WTC11 (cell line): ENCODE measurements around the gene ROBO1.

Experiments used
- CREM ChIP-seq: sonication (generic); formaldehyde crosslinking; IDR thresholded peaks from 2 replicates; pipeline ENCODE4 v1.8.1; 2022; ENCODE audit warnings: mild to moderate bottlenecking, missing genetic modification reagents, moderate library complexity
- ESRRA ChIP-seq: sonication (generic); formaldehyde crosslinking; IDR thresholded peaks from 2 replicates; pipeline ENCODE4 v1.8.1; 2022; ENCODE audit warnings: mild to moderate bottlenecking, missing genetic modification reagents, borderline replicate concordance
- GABPB1 ChIP-seq: sonication (generic); formaldehyde crosslinking; IDR thresholded peaks from 2 replicates; pipeline ENCODE4 v1.8.1; 2023; ENCODE audit warnings: mild to moderate bottlenecking, missing genetic modification reagents
- IRF2 ChIP-seq: sonication (generic); formaldehyde crosslinking; IDR thresholded peaks from 2 replicates; pipeline ENCODE4 v1.8.0; 2022; ENCODE audit warnings: low read depth, missing genetic modification reagents, borderline replicate concordance
- NR3C1 ChIP-seq: sonication (generic); formaldehyde crosslinking; conservative IDR thresholded peaks from 2 replicates; pipeline ENCODE4 v1.8.1; 2023; ENCODE audit warnings: low read depth, mild to moderate bottlenecking, missing genetic modification reagents
- TF ChIP-seq, protein P1 (sequence below): fragments of 200-600 bp; IDR thresholded peaks from 2 replicates; pipeline ENCODE4 v1.8.0; 2022; ENCODE audit warnings: antibody characterized with exemption
- TF ChIP-seq, protein P2 (sequence below): sonication (generic); formaldehyde crosslinking; IDR thresholded peaks from 2 replicates; pipeline ENCODE4 v1.8.0; 2023; ENCODE audit warnings: missing genetic modification reagents
- TF ChIP-seq, protein P3 (sequence below): sonication (generic); formaldehyde crosslinking; IDR thresholded peaks from 2 replicates; pipeline ENCODE4 v1.8.1; 2022; ENCODE audit warnings: low read depth, missing genetic modification reagents, borderline replicate concordance

DNA sequence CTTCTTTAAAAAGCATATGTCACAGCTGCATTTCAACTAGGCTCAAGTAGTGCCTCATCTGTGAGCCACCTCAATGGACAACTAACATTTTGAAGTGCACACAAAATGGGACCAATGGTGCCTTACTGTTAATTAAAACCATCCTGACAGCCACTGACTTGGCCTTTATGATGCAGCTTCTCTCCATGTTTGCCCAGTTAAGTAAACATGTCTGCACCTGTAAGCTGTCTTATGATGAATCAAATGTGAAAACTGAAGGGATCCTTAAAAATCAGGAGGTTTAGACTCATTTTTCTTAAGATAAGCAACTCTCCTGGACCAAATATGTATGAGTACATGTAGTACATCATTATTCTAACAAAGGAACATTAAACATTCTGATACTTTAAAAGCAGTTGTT is 861.6 kb downstream of the ROBO1 start:
- TF ChIP-seq IRF2, result no peak
- TF ChIP-seq, protein P1, sequence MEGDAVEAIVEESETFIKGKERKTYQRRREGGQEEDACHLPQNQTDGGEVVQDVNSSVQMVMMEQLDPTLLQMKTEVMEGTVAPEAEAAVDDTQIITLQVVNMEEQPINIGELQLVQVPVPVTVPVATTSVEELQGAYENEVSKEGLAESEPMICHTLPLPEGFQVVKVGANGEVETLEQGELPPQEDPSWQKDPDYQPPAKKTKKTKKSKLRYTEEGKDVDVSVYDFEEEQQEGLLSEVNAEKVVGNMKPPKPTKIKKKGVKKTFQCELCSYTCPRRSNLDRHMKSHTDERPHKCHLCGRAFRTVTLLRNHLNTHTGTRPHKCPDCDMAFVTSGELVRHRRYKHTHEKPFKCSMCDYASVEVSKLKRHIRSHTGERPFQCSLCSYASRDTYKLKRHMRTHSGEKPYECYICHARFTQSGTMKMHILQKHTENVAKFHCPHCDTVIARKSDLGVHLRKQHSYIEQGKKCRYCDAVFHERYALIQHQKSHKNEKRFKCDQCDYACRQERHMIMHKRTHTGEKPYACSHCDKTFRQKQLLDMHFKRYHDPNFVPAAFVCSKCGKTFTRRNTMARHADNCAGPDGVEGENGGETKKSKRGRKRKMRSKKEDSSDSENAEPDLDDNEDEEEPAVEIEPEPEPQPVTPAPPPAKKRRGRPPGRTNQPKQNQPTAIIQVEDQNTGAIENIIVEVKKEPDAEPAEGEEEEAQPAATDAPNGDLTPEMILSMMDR, result no peak
- TF ChIP-seq GABPB1 (CRISPR knock-in tag), result no peak
- no peak for TF ChIP-seq NR3C1
- TF ChIP-seq, protein P2, sequence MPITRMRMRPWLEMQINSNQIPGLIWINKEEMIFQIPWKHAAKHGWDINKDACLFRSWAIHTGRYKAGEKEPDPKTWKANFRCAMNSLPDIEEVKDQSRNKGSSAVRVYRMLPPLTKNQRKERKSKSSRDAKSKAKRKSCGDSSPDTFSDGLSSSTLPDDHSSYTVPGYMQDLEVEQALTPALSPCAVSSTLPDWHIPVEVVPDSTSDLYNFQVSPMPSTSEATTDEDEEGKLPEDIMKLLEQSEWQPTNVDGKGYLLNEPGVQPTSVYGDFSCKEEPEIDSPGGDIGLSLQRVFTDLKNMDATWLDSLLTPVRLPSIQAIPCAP (CRISPR knock-in tag), result no peak
- TF ChIP-seq, protein P3, sequence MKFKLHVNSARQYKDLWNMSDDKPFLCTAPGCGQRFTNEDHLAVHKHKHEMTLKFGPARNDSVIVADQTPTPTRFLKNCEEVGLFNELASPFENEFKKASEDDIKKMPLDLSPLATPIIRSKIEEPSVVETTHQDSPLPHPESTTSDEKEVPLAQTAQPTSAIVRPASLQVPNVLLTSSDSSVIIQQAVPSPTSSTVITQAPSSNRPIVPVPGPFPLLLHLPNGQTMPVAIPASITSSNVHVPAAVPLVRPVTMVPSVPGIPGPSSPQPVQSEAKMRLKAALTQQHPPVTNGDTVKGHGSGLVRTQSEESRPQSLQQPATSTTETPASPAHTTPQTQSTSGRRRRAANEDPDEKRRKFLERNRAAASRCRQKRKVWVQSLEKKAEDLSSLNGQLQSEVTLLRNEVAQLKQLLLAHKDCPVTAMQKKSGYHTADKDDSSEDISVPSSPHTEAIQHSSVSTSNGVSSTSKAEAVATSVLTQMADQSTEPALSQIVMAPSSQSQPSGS (CRISPR knock-in tag), result no peak
- no peak for TF ChIP-seq ESRRA (CRISPR knock-in tag)
- no peak for TF ChIP-seq CREM (CRISPR knock-in tag)
